GM19328 (cell line): ENCODE results near the gene TCP10L.
"Not testable (repeated sequence)": the region's sequence is repeated elsewhere in the genome, so short reads cannot be mapped to it uniquely, and the experiment has no call there.

Source experiments
- ATAC-seq: cut with Tn5 transposase; IDR thresholded peaks from one replicate; pipeline ENCODE4 v1.9.1; 2021; ENCODE audit warnings: mild to moderate bottlenecking, moderate library complexity; ENCODE audit not compliant: unreplicated experiment

Gene TCP10L

GRCh38 chr21:32558106-32558505, 27.2 kb downstream of the TCP10L start:
- ATAC-seq = no peak

- no peak for ATAC-seq
These were observed 30.3 kb downstream of the TCP10L start for GRCh38 chr21:32554832-32555638.

DNA sequence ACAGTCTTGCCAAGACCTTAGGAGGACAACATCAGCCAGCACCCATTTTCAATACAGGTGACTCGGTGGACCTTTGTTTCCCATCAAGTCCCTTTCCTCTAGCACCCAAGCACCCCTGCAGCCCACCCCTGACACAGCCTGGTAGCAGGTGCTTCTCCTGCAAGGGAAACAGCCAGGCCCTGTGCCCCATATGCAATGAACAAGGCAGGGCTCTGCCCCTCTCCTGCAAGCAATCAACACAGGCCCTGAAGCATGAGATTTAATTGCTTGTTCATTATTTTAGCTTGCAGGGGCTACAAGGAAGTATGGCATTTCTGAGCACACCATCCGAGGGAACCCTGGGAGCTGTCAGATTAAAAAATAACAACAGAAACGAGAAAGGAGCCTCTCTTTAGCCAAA, 35.4 kb downstream of the TCP10L start:
- ATAC-seq = no peak

DNA sequence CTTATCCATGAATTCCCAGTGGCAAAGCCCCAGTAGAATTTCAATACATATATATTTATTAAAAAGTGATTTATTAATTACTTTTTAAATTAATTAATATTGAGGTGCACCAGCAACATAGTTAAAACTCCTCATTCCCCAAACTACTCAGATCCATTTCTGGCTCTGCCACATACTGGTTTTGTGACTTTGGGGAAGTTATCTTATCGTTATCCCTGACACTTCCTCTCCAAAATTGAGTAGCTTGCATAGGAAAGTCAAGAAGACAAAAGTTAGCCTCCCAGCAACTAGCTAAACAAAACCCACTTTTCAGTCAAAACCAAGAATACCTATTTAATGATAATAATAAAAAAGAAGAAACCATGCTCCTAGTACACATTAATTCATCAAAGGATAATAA, 35.9 kb downstream of the TCP10L start:
- no peak for ATAC-seq

DNA sequence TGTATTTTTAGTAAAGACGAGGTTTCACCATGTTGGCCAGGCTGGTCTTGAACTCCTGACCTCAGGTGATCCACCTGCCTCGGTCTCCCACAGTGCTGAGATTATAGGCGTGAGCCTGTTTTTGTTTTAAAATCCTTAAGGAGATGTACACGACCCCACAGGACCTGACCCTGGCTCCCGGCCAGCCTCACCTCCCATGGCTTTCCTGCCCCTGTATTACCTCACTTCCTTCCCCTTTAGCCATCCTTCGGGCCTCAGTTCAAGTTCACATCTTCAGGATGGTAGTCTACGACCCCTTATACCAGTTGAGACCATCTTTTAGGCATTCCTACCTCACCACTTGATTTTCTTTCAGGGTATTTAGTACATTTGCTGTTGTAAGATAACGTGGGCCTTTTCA, 36.3 kb downstream of the TCP10L start:
- no peak for ATAC-seq

DNA sequence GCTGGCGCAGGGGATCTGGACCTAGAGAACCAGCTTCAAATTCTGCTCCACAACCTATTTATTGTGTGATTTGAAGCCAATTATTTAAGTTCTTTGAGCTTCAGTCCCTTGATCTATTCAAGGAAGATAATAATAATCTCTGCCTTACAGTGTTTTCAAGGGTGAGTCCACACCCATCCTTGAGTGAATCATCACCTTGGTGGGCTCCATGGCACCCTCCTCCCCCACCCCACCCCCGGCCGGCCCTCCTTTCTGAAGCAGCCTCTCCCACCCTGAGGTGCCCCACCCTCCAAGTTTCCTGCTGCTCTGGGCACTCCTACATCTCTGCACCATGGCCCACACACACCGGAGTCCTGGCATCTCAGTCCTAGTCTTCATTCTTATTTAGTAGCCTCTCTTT, 38.3 kb downstream of the TCP10L start:
- no peak for ATAC-seq

DNA sequence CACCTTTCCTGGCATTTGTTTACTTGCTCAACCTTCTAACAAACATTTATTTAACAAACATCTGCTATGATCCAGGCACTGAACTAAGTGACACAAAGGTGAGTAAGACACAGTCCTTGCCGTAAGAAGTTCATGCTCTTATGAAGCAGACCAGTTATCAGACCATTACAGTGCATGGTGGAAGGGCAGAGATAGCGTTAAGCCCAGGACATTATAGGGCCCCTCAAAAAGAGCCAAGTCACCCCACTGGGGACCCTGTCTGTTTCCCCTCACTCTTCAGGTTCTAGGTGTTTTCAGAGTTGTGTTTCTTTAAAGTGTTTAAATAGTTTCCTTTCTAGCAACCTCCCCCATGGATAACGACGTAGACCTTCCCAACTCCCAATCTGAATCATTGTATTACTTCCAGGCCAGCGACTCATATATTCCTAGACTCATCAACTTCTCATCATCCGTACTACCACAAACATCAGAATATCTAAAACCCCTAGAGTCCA, 39.3 kb downstream of the TCP10L start:
- no peak for ATAC-seq

- no peak for ATAC-seq
These were observed 40.6 kb downstream of the TCP10L start for GRCh38 chr21:32544697-32545096.

DNA sequence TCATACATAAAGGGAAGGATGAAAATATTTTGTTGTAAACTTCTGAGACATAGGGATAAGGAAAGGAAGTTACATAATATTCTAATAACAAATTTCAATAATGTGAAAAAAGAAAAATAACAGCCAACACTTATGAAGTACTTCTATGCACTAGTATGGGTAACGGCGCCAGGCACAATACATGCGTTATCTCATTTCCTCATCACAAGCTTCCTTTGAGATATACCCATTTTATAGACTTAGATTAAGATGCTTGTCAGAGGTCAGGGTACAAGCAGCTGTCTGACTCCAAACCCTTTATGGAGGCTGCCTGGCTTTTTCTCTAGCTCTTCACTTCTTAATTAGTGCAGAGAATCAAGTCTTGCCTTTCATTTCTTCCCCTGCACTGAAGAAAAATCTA, 41.3 kb downstream of the TCP10L start:
- no peak for ATAC-seq

DNA sequence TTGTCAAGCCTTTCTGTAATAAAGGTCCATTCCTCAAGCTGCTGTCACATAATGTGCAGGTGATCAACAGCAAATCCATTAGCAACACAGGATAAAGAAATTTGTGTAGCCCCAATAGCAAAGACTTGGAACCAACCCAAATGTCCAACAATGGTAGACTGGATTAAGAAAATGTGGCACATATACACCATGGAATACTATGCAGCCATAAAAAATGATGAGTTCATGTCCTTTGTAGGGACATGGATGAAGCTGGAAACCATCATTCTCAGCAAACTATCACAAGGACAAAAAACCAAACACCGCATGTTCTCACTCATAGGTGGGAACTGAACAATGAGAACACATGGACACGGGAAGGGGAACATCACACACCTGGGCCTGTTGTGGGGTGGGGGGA, 42.3 kb downstream of the TCP10L start:
- ATAC-seq = not testable (repeated sequence)

- no peak for ATAC-seq
These were observed 45.9 kb downstream of the TCP10L start for GRCh38 chr21:32539378-32539777.

DNA sequence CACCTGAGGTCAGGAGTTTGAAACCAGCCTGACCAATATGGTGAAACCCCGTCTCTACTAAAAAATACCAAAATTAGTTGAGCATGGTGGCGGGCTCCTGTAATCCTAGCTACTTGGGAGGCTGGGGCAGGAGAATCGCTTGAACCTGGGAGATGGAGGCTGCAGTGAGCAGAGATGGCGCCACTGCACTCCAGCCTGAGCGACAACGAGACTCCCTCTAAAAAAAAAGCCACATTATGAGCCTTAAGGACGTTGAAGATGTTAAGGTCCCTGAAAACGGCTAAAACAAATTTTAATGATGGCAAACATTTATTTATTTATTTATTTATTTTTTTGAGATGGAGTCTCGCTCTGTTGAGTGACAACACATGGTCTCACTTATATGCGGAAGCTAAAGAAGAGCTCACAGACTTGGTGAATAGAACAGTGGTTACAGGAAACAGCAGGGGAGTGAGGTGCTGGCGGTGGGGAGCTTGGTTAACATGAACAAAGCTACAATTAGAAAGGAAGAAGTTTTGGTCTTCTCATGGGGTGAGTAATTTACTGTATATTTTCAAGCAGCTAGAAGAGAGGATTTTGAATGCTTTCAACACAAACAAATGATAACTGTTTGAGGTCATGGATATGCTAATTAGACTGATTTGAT, 47.1 kb downstream of the TCP10L start:
- ATAC-seq = no peak

DNA sequence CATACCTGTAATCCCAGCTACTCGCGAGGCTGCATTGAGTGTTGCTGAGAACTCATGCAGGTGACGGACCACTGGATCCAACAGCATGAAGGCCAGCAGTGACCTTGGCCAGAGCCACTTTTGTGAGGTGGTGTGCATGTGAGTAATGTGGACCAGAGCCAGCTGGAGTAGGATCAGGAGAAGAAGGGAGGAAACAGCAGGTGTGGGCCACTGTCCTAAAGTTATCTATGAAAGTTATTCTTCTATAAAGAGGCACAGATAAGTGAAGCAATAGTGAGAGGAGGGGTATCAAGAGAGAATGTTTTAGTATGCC, 47.8 kb downstream of the TCP10L start:
- no peak for ATAC-seq

DNA sequence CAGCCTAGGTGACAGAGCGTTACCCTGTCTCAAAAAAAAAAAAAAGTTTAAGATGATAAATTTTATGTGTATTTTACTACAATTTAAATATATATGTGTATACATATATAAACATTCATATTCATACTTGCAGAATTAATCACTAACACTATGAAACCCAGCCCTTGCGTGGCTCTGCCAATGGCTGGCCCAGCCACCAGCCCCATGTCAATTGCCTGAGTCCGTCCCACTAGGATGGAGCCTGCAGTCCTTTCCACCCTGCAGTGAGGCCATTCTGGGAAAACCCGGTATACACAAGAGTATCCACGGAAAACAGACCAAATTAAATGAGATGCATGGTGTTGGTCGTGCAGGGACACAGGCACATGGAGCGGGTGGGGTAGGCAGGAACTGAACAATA, 49.7 kb downstream of the TCP10L start:
- no peak for ATAC-seq

DNA sequence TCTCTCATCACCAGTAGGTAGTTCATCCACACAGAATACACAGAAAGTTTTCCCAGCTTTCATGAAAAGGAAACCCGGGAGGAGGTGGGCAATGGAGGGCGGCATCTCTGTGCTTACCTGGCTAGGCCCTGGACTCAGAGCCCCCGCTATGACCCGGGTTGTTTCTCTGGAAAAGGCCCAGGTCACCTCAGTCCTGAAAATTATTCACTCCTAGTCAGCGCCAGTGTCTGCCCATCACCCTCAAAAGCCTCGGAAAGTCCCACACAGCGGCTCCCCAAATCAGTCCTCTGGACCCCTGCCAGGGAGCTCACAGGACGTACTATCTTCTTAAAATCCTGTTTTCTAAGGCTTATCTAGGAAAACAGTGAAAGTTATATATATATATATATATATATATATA, 51.2 kb downstream of the TCP10L start:
- ATAC-seq = no peak

- ATAC-seq = no peak
These were observed 51.7 kb downstream of the TCP10L start for GRCh38 chr21:32533611-32534010.

DNA sequence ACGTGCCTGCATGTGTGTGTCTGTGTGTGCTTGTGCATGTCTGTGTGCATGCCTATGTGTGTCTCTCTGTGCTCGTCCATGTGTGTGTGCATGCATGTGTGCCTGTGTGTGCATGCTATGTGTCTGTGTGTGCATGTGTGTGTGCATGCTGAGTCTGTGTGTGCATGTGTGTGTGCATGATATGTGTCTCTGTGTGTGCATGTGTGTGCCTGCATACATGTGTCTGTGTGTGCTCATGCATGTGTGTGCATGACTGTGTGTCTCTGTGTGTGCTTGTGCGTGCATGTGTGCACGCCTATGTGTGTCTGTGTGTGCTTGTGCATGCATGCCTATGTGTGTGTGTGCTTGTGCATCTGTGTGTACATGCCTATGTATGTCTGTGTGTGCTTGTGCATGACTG, 52.3 kb downstream of the TCP10L start:
- ATAC-seq = no peak

GRCh38 chr21:32532636-32533035, 52.7 kb downstream of the TCP10L start:
- ATAC-seq = no peak

GRCh38 chr21:32531561-32531960, 53.8 kb downstream of the TCP10L start:
- ATAC-seq = not testable (repeated sequence)

- not testable (repeated sequence) for ATAC-seq
These were observed 54.5 kb downstream of the TCP10L start for GRCh38 chr21:32530809-32531208.

DNA sequence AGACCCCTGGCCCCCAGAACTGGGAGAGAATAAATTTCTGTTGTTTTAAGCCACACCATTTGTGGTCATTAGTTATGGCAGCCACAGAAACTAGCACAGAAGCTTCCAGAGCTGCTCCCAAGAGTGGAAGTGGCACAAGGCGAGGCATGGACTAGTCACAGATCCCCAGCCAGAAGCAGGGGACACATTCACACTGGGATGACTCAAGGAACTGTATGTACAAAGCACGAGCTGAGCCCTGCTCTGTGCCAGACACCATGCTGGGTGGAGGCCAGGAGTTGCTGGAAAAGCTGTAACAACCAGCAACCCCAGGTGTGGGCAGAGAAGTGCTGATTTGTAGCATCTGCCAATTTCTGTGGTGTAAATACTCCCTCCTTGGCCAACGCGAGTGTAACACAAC, 55.6 kb downstream of the TCP10L start:
- no peak for ATAC-seq

- no peak for ATAC-seq
These were observed 60.0 kb downstream of the TCP10L start for GRCh38 chr21:32525282-32525681.
